SU-DHL-6 (cell line): ENCODE measurements around the gene HTT.

Experiments used
- H2AFZ ChIP-seq: fragments of 200-600 bp; sonication (generic); 2 replicates; pipeline ENCODE4 v1.6.1; 2014; ENCODE audit warnings: low read depth, mild to moderate bottlenecking, moderate library complexity, mixed read lengths, antibody characterized with exemption, low read length; ENCODE audit not compliant: severe bottlenecking
- H3F3A ChIP-seq: fragments of 200-600 bp; shearing (Covaris generic); 2 replicates; pipeline ENCODE4 v1.6.0; 2016; ENCODE audit warnings: antibody characterized with exemption, mild to moderate bottlenecking; ENCODE audit not compliant: insufficient read depth
- H3K27ac ChIP-seq: fragments of 200-600 bp; sonication (generic); 2 replicates; pipeline ENCODE4 v1.5.1; 2016; ENCODE audit warnings: low read depth, mild to moderate bottlenecking, low read length, moderate library complexity, mixed read lengths
- H3K27me3 ChIP-seq: fragments of 200-600 bp; sonication (generic), shearing (Covaris generic); 2 replicates; pipeline ENCODE4 v1.6.0; 2014; ENCODE audit warnings: mild to moderate bottlenecking, low read length
- H3K36me3 ChIP-seq: fragments of 200-600 bp; sonication (generic); 2 replicates; pipeline ENCODE4 v1.6.1; 2014; ENCODE audit warnings: mild to moderate bottlenecking, low read length, mixed read lengths
- H3K4me2 ChIP-seq: fragments of 300-600, 200-600 bp; shearing (Covaris generic), sonication (generic); 2 replicates; pipeline ENCODE4 v1.6.0; 2014; ENCODE audit warnings: low read length, low read depth, mild to moderate bottlenecking; ENCODE audit not compliant: poor library complexity, severe bottlenecking
- H3K4me3 ChIP-seq: fragments of 200-600 bp; sonication (generic); 2 replicates; pipeline ENCODE4 v1.5.1; 2014; ENCODE audit warnings: antibody characterized with exemption, low read length, mild to moderate bottlenecking, mixed read lengths; ENCODE audit not compliant: insufficient read depth, poor library complexity, severe bottlenecking
- H3K79me2 ChIP-seq: fragments of 200-600 bp; sonication (generic); 2 replicates; pipeline ENCODE4 v1.6.1; 2014; ENCODE audit warnings: mild to moderate bottlenecking, low read length, moderate library complexity; ENCODE audit not compliant: insufficient read depth
- H3K9ac ChIP-seq: fragments of 200-600 bp; sonication (generic); 2 replicates; pipeline ENCODE4 v1.7.0; 2014; ENCODE audit warnings: mild to moderate bottlenecking, low read length
- H3K9me2 ChIP-seq: fragments of 200-600 bp; sonication (generic); replicated peaks from 2 replicates; pipeline ENCODE4 v1.6.1; 2014; ENCODE audit warnings: low read length; ENCODE audit not compliant: insufficient read depth
- H3K9me3 ChIP-seq: fragments of 200-600 bp; sonication (generic); 2 replicates; pipeline ENCODE4 v1.6.1; 2014; ENCODE audit warnings: low read length, mixed read lengths; ENCODE audit not compliant: insufficient read depth
- H4K20me1 ChIP-seq: fragments of 200-600 bp; sonication (generic); 2 replicates; pipeline ENCODE4 v1.6.1; 2014; ENCODE audit warnings: low read depth, mild to moderate bottlenecking, antibody characterized with exemption, low read length, moderate library complexity, mixed read lengths
- CTCF ChIP-seq: fragments of 200-600 bp; sonication (generic); IDR thresholded peaks from one replicate; pipeline ENCODE4 v1.5.1; 2017; ENCODE audit warnings: antibody characterized with exemption, mild to moderate bottlenecking, low read length, moderate library complexity; ENCODE audit not compliant: insufficient read depth, poor library complexity, severe bottlenecking
- EZH2phosphoT487 ChIP-seq: fragments of 200-600 bp; sonication (generic), shearing (Covaris generic); conservative IDR thresholded peaks from 2 replicates; pipeline ENCODE4 v1.6.1; 2018; ENCODE audit warnings: mild to moderate bottlenecking, antibody characterized with exemption, low read length, moderate library complexity, mixed read lengths

HTT gene

GRCh38 chr4:3251691-3252479 lies 177.4 kb downstream of the HTT start:
- Histone ChIP-seq H3K27me3 (no peaks in the 10 kb centered on the region), H3K4me3 (no peak overlapping the region), H3K9me2 (no peaks in the 10 kb centered on the region), H3K79me2 (no peaks in the 10 kb centered on the region), H3K9me3 (no peaks in the 10 kb centered on the region), H3K27ac (no peak overlapping the region), H3K9ac (no peak overlapping the region), H3K4me2 (no peak overlapping the region), H2AFZ (no peak overlapping the region), H4K20me1 (no peaks in the 10 kb centered on the region), H3K36me3 (no peaks in the 10 kb centered on the region), H3F3A (no peaks in the 10 kb centered on the region)
- no peak for TF ChIP-seq CTCF

- Histone ChIP-seq H3K9ac (no peak overlapping the region), H3K27ac (no peak overlapping the region)
These were observed 178.0 kb downstream of the HTT start for GRCh38 chr4:3252480-3252828.

GRCh38 chr4:3252831-3253641 lies 178.6 kb downstream of the HTT start:
- TF ChIP-seq CTCF, result no peak
- no peak for TF ChIP-seq EZH2phosphoT487
- Histone ChIP-seq H3K79me2 (no peaks in the 10 kb centered on the region), H4K20me1 (no peaks in the 10 kb centered on the region), H3K27me3 (no peaks in the 10 kb centered on the region), H3K27ac (no peak overlapping the region), H3K36me3 (no peaks in the 10 kb centered on the region), H3K9me3 (no peaks in the 10 kb centered on the region), H3K9ac (no peak overlapping the region), H3K9me2 (no peaks in the 10 kb centered on the region), H3K4me3 (no peak overlapping the region), H3K4me2 (no peak overlapping the region), H2AFZ (no peak overlapping the region), H3F3A (no peaks in the 10 kb centered on the region)

More at GRCh38 chr4:3252480-3252828, 178.0 kb downstream of the HTT start:
- TF ChIP-seq EZH2phosphoT487, result no peak
- no peak for TF ChIP-seq CTCF
- H3K79me2 ChIP-seq, result no peaks in the 10 kb centered on the region
- no peak overlapping the region for H2AFZ ChIP-seq
- no peaks in the 10 kb centered on the region for H3K27me3 ChIP-seq
- H3K9me3 ChIP-seq, result no peaks in the 10 kb centered on the region
- no peak overlapping the region for H3K4me3 ChIP-seq
- H3K4me2 ChIP-seq, result no peak overlapping the region
- H4K20me1 ChIP-seq, result no peaks in the 10 kb centered on the region
- H3F3A ChIP-seq, result no peaks in the 10 kb centered on the region
- H3K36me3 ChIP-seq, result no peaks in the 10 kb centered on the region
- no peaks in the 10 kb centered on the region for H3K9me2 ChIP-seq
